Measurements from ENCODE around the gene MELK. TPM values are rescaled to one million over a fixed set of nuclear protein-coding genes. Genes with fewer than 3 reads are reported as not detected.

The MELK gene
- total and polyA plus RNA-seq, 2 of the 13 experiments (the other 11 are each of a cell fraction or from before 2014, with no cell fraction given) = 16.7 to 50.4 TPM

DNA sequence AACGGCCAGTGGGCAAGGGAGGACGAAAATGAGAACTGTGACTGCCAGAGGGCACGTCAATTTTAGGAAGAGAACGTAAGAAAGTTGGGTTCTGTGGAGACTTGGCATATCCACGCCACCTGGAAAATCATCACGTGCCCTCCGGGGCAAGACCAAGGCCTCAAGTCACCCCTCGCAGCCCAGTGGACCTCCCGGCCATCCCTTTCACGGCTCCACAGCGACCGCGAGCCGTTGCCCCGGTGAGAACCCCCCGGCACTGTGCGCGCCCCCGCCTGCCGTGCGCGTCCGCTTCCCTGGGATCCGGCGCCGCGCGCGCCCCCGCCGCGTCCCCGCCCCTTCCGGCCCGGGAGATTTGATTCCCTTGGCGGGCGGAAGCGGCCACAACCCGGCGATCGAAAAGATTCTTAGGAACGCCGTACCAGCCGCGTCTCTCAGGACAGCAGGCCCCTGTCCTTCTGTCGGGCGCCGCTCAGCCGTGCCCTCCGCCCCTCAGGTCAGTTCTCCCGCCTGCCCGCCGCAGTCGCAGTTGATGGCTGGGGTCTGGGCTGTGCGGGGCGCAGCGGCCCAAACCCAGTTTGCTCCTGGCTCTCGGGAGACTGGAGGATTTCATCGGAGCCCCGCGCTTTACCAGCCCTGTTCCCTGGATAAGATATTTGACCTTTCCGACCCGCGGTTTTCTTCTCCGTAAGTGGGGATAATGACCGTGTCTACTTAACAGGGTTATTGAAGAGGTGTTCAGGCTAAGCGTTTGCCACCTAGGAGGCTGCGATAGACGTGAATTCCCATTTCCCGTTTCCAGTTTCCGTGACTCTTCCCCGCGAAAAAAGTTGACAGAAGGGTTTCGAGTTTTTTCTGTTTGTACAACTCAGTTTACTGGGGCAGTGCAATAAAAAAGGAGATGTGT is at the start of gene MELK (continued):
- TF ChIP-seq, protein P1, sequence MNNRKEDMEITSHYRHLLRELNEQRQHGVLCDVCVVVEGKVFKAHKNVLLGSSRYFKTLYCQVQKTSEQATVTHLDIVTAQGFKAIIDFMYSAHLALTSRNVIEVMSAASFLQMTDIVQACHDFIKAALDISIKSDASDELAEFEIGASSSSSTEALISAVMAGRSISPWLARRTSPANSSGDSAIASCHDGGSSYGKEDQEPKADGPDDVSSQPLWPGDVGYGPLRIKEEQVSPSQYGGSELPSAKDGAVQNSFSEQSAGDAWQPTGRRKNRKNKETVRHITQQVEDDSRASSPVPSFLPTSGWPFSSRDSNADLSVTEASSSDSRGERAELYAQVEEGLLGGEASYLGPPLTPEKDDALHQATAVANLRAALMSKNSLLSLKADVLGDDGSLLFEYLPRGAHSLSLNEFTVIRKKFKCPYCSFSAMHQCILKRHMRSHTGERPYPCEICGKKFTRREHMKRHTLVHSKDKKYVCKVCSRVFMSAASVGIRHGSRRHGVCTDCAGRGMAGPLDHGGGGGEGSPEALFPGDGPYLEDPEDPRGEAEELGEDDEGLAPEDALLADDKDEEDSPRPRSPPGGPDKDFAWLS (CRISPR knock-in tag; IDR thresholded peaks at IDR 0.05; ENCODE audit: borderline replicate concordance) = no peak
- TF ChIP-seq SIX1 (CRISPR knock-in tag; IDR thresholded peaks at IDR 0.05; ENCODE audit: borderline replicate concordance) (0 out of 2 replicates have a peak, but pooled peaks have one; percentile 22), ZNF101 (CRISPR knock-in tag; IDR thresholded peaks at IDR 0.05; ENCODE audit: borderline replicate concordance, low read depth) (no peak), HOXA9 (CRISPR knock-in tag; IDR thresholded peaks at IDR 0.05; ENCODE audit: borderline replicate concordance) (0 out of 2 replicates have a peak, but pooled peaks have one; percentile 39), ZNF891 (CRISPR knock-in tag; IDR thresholded peaks at IDR 0.05) (peak; percentile 77), ZNF230 (CRISPR knock-in tag; IDR thresholded peaks at IDR 0.05) (peak; percentile 48; the same call in 1 of the 2 replicates), ZNF619 (CRISPR knock-in tag; IDR thresholded peaks at IDR 0.05) (no peak), SOX13 (IDR thresholded peaks at IDR 0.05) (no peak), SOX13 (CRISPR knock-in tag; conservative IDR thresholded peaks at IDR 0.05 in 1 of 2, IDR thresholded peaks at IDR 0.05 in 1 of 2) (no peak), NCOR1 (IDR thresholded peaks at IDR 0.05; ENCODE audit: borderline replicate concordance, low read length) (no peak), ZNF251 (CRISPR knock-in tag; IDR thresholded peaks at IDR 0.05) (no peak; the same call in 1 of the 2 replicates), NFE2 (CRISPR knock-in tag; IDR thresholded peaks at IDR 0.05) (no peak)
- TF ChIP-seq, protein P2, sequence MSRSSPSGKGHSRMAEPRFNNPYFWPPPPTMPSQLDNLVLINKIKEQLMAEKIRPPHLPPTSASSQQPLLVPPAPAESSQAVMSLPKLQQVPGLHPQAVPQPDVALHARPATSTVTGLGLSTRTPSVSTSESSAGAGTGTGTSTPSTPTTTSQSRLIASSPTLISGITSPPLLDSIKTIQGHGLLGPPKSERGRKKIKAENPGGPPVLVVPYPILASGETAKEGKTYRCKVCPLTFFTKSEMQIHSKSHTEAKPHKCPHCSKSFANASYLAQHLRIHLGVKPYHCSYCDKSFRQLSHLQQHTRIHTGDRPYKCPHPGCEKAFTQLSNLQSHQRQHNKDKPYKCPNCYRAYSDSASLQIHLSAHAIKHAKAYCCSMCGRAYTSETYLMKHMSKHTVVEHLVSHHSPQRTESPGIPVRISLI (CRISPR knock-in tag; IDR thresholded peaks at IDR 0.05; ENCODE audit: borderline replicate concordance) = no peak
- TF ChIP-seq, protein P3, sequence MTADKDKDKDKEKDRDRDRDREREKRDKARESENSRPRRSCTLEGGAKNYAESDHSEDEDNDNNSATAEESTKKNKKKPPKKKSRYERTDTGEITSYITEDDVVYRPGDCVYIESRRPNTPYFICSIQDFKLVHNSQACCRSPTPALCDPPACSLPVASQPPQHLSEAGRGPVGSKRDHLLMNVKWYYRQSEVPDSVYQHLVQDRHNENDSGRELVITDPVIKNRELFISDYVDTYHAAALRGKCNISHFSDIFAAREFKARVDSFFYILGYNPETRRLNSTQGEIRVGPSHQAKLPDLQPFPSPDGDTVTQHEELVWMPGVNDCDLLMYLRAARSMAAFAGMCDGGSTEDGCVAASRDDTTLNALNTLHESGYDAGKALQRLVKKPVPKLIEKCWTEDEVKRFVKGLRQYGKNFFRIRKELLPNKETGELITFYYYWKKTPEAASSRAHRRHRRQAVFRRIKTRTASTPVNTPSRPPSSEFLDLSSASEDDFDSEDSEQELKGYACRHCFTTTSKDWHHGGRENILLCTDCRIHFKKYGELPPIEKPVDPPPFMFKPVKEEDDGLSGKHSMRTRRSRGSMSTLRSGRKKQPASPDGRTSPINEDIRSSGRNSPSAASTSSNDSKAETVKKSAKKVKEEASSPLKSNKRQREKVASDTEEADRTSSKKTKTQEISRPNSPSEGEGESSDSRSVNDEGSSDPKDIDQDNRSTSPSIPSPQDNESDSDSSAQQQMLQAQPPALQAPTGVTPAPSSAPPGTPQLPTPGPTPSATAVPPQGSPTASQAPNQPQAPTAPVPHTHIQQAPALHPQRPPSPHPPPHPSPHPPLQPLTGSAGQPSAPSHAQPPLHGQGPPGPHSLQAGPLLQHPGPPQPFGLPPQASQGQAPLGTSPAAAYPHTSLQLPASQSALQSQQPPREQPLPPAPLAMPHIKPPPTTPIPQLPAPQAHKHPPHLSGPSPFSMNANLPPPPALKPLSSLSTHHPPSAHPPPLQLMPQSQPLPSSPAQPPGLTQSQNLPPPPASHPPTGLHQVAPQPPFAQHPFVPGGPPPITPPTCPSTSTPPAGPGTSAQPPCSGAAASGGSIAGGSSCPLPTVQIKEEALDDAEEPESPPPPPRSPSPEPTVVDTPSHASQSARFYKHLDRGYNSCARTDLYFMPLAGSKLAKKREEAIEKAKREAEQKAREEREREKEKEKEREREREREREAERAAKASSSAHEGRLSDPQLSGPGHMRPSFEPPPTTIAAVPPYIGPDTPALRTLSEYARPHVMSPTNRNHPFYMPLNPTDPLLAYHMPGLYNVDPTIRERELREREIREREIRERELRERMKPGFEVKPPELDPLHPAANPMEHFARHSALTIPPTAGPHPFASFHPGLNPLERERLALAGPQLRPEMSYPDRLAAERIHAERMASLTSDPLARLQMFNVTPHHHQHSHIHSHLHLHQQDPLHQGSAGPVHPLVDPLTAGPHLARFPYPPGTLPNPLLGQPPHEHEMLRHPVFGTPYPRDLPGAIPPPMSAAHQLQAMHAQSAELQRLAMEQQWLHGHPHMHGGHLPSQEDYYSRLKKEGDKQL (CRISPR knock-in tag; IDR thresholded peaks at IDR 0.05; ENCODE audit: low read depth) = no peak
- TF ChIP-seq, protein P4, sequence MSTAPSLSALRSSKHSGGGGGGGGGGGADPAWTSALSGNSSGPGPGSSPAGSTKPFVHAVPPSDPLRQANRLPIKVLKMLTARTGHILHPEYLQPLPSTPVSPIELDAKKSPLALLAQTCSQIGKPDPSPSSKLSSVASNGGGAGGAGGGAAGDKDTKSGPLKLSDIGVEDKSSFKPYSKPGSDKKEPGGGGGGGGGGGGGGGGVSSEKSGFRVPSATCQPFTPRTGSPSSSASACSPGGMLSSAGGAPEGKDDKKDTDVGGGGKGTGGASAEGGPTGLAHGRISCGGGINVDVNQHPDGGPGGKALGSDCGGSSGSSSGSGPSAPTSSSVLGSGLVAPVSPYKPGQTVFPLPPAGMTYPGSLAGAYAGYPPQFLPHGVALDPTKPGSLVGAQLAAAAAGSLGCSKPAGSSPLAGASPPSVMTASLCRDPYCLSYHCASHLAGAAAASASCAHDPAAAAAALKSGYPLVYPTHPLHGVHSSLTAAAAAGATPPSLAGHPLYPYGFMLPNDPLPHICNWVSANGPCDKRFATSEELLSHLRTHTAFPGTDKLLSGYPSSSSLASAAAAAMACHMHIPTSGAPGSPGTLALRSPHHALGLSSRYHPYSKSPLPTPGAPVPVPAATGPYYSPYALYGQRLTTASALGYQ (CRISPR knock-in tag; IDR thresholded peaks at IDR 0.05) = peak; percentile 45
- TF ChIP-seq, protein P5, sequence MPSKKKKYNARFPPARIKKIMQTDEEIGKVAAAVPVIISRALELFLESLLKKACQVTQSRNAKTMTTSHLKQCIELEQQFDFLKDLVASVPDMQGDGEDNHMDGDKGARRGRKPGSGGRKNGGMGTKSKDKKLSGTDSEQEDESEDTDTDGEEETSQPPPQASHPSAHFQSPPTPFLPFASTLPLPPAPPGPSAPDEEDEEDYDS (CRISPR knock-in tag; IDR thresholded peaks at IDR 0.05) = no peak
